AG10803 (cell line): Measurements from ENCODE around the gene OR10H1.
A peak's percentile ranks its signal among the peaks of the same experiment; 100 is the strongest.
"Not testable (repeated sequence)": the region's sequence is repeated elsewhere in the genome, so short reads cannot be mapped to it uniquely, and the experiment has no call there.

ENCODE experiments used
- DNase-seq: peaks from one replicate; pipeline ENCODE4 v3.0.0; 2010; ENCODE audit warnings: low read depth
- H3K4me3 ChIP-seq: 2 replicates; pipeline ENCODE4 v1.5.1; 2011; ENCODE audit warnings: mild to moderate bottlenecking, low read length, control low read depth
- CTCF ChIP-seq: conservative IDR thresholded peaks from 2 replicates; pipeline ENCODE4 v1.5.1; 2011; ENCODE audit warnings: mild to moderate bottlenecking, low read length, control low read depth, inconsistent platforms

Gene OR10H1

DNA sequence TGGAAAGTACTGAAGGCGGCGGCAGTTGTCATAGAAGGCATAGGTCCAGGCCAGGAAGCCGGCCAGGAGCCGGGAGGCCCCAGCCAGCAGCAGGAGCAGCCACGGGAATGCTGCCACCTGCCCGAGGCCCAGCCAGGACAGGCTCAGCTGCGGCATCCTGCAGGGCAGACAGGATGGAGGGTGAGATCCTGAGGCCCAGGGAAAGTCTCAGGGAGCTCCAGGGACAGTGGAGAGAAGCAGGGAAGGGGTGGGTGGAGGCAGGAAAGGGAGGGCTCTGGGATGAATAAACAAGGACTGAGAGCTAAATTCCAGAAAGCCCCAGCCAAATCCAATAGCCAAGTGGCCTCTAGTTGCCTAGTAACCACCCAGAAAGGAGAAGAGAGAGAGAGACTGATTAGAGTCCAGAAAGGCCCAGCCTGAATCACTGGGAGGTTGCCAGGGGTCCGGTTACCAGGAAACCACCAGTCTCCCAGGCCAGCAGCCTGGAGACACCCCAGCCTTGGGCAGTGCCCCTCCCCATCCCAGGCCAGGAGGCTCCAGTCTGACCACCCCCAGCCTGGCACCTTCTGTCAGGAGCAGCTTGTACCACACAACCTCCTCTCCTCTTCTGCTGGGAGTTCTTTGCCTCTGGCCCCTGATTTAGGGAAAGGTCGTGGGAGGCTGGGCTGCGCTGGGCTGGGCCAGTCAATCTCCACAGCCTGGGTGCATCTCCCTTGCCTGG is 35.5 kb downstream of the OR10H1 start:
- TF ChIP-seq CTCF = no peak
- H3K4me3 ChIP-seq = no peak overlapping the region
- peak; percentile 21 for DNase-seq

DNA sequence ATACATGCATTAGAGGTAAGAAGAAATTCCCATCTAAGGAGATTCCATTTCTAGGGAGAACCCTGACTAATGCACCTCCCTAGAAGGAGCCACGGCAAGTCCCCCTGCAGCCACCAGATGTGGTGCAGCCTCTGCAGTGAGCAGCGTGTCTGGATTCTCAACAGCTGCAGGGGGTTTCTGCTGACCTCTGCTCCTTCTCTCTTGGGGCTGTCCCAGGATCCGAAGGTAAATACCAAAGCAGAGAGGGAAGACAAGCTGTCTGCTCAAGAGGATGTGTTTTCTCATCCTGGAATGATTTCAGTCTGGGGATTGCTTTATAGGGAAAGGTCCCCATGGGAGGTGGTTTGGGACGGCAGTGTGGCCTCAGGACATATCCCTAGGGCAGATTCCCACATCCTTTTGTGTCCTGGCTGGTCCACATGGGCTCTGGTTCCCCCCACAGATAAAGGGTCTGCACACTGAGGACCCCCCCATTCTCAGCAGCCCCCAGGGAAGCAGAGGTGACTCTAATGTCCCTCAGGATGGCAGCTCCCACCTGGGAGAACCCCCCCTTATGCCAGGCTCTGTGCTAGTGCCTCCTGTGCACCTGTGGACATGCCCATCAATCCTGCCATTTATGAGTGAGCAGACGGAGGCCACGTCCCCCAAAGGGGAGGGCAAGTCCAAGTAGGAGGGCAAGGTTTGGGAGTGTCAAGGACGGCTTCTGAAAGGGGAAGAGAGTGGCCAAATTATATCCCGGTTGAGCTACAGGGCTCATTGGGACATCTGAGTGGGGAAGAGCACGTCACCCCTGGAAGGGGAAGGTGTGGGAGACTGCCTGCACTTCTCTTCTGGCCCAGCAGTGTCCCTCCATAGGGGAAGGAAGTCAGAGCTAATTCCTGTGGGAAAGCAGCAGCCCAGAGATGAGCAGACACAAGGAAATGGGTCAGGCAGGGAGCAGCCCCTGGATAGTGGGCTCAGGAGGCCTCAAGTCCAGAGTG is 38.2 kb downstream of the OR10H1 start:
- H3K4me3 ChIP-seq = no peak overlapping the region
- no peak for DNase-seq
- no peak for TF ChIP-seq CTCF

DNA sequence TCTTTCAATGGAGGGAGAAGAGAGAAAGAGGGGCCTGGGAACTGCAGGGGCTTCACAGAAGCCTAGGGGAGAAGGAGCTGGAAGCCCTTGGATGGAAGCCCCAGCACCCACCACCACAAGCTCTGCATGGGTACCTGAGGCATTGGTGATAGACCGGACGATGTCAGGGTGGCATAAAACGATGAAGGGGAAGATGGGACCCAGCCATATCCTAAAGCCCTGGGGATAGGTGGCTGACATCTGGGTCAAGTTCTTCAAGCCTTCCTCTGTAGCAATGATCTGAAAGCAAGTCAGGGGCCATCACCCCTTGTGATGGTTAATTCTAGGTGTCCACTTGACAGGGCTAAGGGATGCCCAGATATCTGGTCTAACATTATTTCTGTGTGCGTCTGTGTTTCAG is 39.2 kb downstream of the OR10H1 start:
- H3K4me3 ChIP-seq = no peak overlapping the region
- no peak for DNase-seq
- TF ChIP-seq CTCF = no peak

DNA sequence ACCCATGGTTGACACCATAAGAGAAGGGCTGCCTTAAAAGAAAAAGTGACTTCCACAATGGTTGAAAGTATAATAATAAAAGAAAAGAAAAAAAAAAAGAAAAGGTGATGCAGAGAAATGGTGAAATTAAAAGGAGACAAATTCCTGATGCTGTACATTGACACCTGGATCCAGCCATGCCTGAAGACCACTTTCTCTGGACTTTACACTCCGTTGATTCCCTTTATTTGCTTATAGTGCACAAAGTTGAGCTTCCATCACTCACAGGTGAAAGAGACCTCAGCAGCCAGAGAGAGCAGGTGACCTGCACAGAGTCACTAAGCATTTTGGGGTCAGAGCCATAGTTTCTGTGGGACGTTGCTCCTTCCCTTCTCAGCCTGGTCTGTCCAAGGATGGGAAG is 40.2 kb downstream of the OR10H1 start:
- no peak for TF ChIP-seq CTCF
- DNase-seq = no peak
- H3K4me3 ChIP-seq = no peak overlapping the region

DNA sequence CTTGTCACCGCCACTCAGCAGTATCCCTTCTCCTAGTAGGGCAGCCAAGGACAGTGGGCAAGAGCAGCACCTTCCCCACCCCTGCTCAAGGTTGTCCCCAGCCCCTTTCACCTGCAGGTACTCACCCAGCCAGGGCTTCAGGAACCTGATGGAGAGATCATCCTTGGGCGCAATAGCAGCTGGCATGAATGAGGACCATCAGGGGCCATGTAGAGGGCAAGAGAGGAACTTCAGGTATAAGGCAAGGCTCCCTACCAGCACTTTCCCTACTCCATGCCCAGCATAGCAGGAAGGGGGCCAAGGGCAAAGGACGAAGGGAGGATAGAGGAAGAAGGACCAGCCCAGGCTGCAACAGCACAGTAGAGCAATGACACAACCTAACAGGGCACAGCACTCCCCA is 41.3 kb downstream of the OR10H1 start:
- DNase-seq, H3K4me3 ChIP-seq: not testable (repeated sequence)

GRCh38 chr19:15769586-15769985 is 45.9 kb downstream of the OR10H1 start:
- no peak for DNase-seq
- no peak overlapping the region for H3K4me3 ChIP-seq
- TF ChIP-seq CTCF = no peak

DNA sequence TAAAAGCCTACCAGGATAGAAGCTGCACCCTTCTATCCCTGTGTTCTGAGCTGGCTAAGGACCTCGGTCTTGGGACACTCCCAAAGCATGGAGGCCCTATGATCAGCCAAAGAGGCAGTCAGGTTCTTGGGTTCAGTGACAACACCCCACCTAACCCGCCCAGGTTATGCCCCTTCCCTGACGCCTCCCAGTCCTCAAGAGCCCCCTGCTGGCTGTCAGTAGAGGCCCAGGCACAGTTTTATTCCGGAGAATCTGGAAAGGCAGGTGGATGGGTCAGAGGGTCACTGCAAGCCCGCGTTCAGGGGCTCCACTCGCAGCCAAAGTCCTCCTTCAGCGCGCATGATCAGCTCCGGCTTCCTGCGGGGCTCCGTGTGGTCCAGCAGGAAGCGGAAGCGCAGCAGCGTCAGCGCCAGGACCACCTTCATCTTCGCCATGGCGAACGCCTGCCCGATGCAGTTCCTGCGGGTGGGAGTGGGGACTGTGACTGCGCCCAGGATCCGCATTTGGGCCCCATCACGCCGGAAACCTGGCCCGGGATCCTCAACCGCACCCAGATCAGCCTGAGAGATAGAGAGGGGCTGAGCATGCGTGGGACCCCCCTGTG is 55.4 kb downstream of the OR10H1 start:
- H3K4me3 ChIP-seq = no peak overlapping the region
- no peak for TF ChIP-seq CTCF
- DNase-seq = no peak
